Stomach smooth muscle (tissue), 2 donors: ENCODE data around the gene HERC2.
"Not testable (repeated sequence)": the region's sequence is repeated elsewhere in the genome, so short reads cannot be mapped to it uniquely, and the experiment has no call there.

Source experiments
- H3K27ac ChIP-seq: one replicate; pipeline ENCODE4 v1.7.0; 2013; ENCODE audit warnings: mild to moderate bottlenecking, low read length, inconsistent platforms
- H3K27me3 ChIP-seq, 2 donors: one replicate each; pipeline ENCODE4 v1.7.0; 2013; ENCODE audit warnings: low read length in 2 of 2; ENCODE audit not compliant: insufficient read depth in 2 of 2, control insufficient read depth in 1 of 2
- H3K36me3 ChIP-seq, 2 donors: one replicate each; pipeline ENCODE4 v1.7.0; 2013; ENCODE audit warnings: low read length in 2 of 2; ENCODE audit not compliant: control insufficient read depth in 2 of 2, insufficient read depth in 2 of 2
- H3K4me1 ChIP-seq: one replicate; pipeline ENCODE4 v1.7.0; 2013; ENCODE audit warnings: low read length; ENCODE audit not compliant: control insufficient read depth, insufficient read depth
- H3K4me3 ChIP-seq, 2 donors: one replicate each; pipeline ENCODE4 v1.7.0; 2013; ENCODE audit warnings: low read length in 2 of 2
- H3K9ac ChIP-seq, 2 donors: one replicate each; pipeline ENCODE4 v1.7.0; 2013; ENCODE audit warnings: low read length in 2 of 2, mild to moderate bottlenecking in 1 of 2
- H3K9me3 ChIP-seq, 2 donors: one replicate each; pipeline ENCODE4 v1.7.0; 2013; ENCODE audit warnings: low read length in 2 of 2; ENCODE audit not compliant: control insufficient read depth in 2 of 2
- donor health status: healthy.
- donor health status: Pancreatic carcinoma.

Gene HERC2

GRCh38 chr15:28255965-28256364, 66.0 kb downstream of the HERC2 start:
- peaks cover 3% of the 10 kb centered on the region for H3K4me1 ChIP-seq
- peaks cover 15 to 30% of the 10 kb centered on the region in 2 donors for H3K36me3 ChIP-seq
- no peak overlapping the region for H3K4me3 ChIP-seq

GRCh38 chr15:28252831-28253230, 69.1 kb downstream of the HERC2 start:
- no peak overlapping the region for H3K9ac ChIP-seq
- no peak overlapping the region for H3K27ac ChIP-seq
- H3K9me3 ChIP-seq = peaks cover 3 to 6% of the 10 kb centered on the region in 2 donors
- no peak overlapping the region for H3K4me3 ChIP-seq
- H3K27me3 ChIP-seq = no peaks in the 10 kb centered on the region
- peaks cover 21 to 36% of the 10 kb centered on the region in 2 donors for H3K36me3 ChIP-seq
- H3K4me1 ChIP-seq = no peaks in the 10 kb centered on the region

More at GRCh38 chr15:28255965-28256364, 66.0 kb downstream of the HERC2 start:
- Histone ChIP-seq H3K9me3 (no peaks in the 10 kb centered on the region), H3K27me3 (no peaks in the 10 kb centered on the region), H3K27ac (no peak overlapping the region), H3K9ac (no peak overlapping the region)

GRCh38 chr15:28246605-28247004, 75.4 kb downstream of the HERC2 start:
- Histone ChIP-seq H3K4me3 (no peak overlapping the region), H3K27ac (no peak overlapping the region), H3K36me3 (peaks cover 34 to 36% of the 10 kb centered on the region in 2 donors), H3K4me1 (no peaks in the 10 kb centered on the region), H3K27me3 (no peaks in the 10 kb centered on the region), H3K9me3 (peaks cover 3 to 6% of the 10 kb centered on the region in 2 donors), H3K9ac (no peak overlapping the region)

GRCh38 chr15:28243901-28244300, 78.1 kb downstream of the HERC2 start:
- Histone ChIP-seq H3K4me1 (no peaks in the 10 kb centered on the region), H3K4me3 (no peak overlapping the region), H3K27ac (no peak overlapping the region), H3K9me3 (no peaks in the 10 kb centered on the region), H3K9ac (no peak overlapping the region), H3K27me3 (no peaks in the 10 kb centered on the region), H3K36me3 (peaks cover 34% of the 10 kb centered on the region in 2 donors)

GRCh38 chr15:28243399-28243798, 78.6 kb downstream of the HERC2 start:
- H3K9ac ChIP-seq = no peak overlapping the region
- no peaks in the 10 kb centered on the region for H3K4me1 ChIP-seq
- no peaks in the 10 kb centered on the region for H3K27me3 ChIP-seq
- no peak overlapping the region for H3K4me3 ChIP-seq
- H3K27ac ChIP-seq = no peak overlapping the region
- H3K36me3 ChIP-seq = peaks cover 31% of the 10 kb centered on the region in 2 donors
- no peaks in the 10 kb centered on the region for H3K9me3 ChIP-seq

GRCh38 chr15:28238296-28238695, 83.7 kb downstream of the HERC2 start:
- not testable (repeated sequence) for H3K9ac ChIP-seq, H3K4me3 ChIP-seq
- peaks cover 13 to 15% of the 10 kb centered on the region in 2 donors for H3K36me3 ChIP-seq

GRCh38 chr15:28231743-28232142, 90.2 kb downstream of the HERC2 start:
- not testable (repeated sequence) for H3K27me3 ChIP-seq, H3K4me1 ChIP-seq, H3K9me3 ChIP-seq, H3K27ac ChIP-seq, H3K9ac ChIP-seq, H3K4me3 ChIP-seq
- peaks cover 6 to 15% of the 10 kb centered on the region in 2 donors for H3K36me3 ChIP-seq

More at GRCh38 chr15:28238296-28238695, 83.7 kb downstream of the HERC2 start:
- not testable (repeated sequence) for H3K9me3 ChIP-seq, H3K27me3 ChIP-seq, H3K4me1 ChIP-seq, H3K27ac ChIP-seq

- not testable (repeated sequence) for H3K4me3 ChIP-seq
- peaks cover 6 to 15% of the 10 kb centered on the region in 2 donors for H3K36me3 ChIP-seq
These were observed 90.6 kb downstream of the HERC2 start for GRCh38 chr15:28231336-28231735.

GRCh38 chr15:28228990-28229640, 92.9 kb downstream of the HERC2 start:
- H3K9me3 ChIP-seq, H3K36me3 ChIP-seq, H3K27ac ChIP-seq, H3K9ac ChIP-seq, H3K27me3 ChIP-seq, H3K4me3 ChIP-seq, H3K4me1 ChIP-seq: not testable (repeated sequence)

More at GRCh38 chr15:28231336-28231735, 90.6 kb downstream of the HERC2 start:
- H3K27ac ChIP-seq, H3K4me1 ChIP-seq, H3K9me3 ChIP-seq, H3K27me3 ChIP-seq, H3K9ac ChIP-seq: not testable (repeated sequence)

- H3K4me3 ChIP-seq = no peak overlapping the region
These were observed 93.9 kb downstream of the HERC2 start for GRCh38 chr15:28228096-28228495.

GRCh38 chr15:28227303-28227702, 94.7 kb downstream of the HERC2 start:
- not testable (repeated sequence) for H3K27me3 ChIP-seq, H3K9ac ChIP-seq, H3K4me3 ChIP-seq, H3K36me3 ChIP-seq, H3K9me3 ChIP-seq, H3K4me1 ChIP-seq, H3K27ac ChIP-seq

More at GRCh38 chr15:28228096-28228495, 93.9 kb downstream of the HERC2 start:
- Histone ChIP-seq H3K27ac (no peak overlapping the region), H3K9me3 (no peaks in the 10 kb centered on the region), H3K27me3 (no peaks in the 10 kb centered on the region), H3K36me3 (peaks cover 0 to 7% of the 10 kb centered on the region in 2 donors), H3K9ac (no peak overlapping the region), H3K4me1 (no peaks in the 10 kb centered on the region)
